Mammary epithelial cell (primary cell): ENCODE measurements around the gene FTHL17.

Experiments
- CTCF ChIP-seq, 2 donors: IDR thresholded peaks in 1 of 2; conservative IDR thresholded peaks in 1 of 2; 2 replicates each; pipeline ENCODE4 v1.5.1; 2011 to 2012; ENCODE audit warnings: inconsistent platforms in 2 of 2, low read length in 2 of 2, mild to moderate bottlenecking in 2 of 2, control low read depth in 1 of 2, low read depth in 1 of 2; ENCODE audit not compliant: insufficient read depth in 1 of 2; ENCODE audit errors: extremely low read depth in 1 of 2
- EZH2 ChIP-seq: IDR thresholded peaks from 2 replicates; pipeline ENCODE4 v1.6.1; 2012; ENCODE audit warnings: low read length, inconsistent platforms, borderline replicate concordance

- TF ChIP-seq CTCF (conservative IDR thresholded peaks at IDR 0.05 in 1 of 2, IDR thresholded peaks at IDR 0.05 in 1 of 2; ENCODE audit: extremely low read depth in 1 of 2, insufficient read depth in 1 of 2, low read depth in 1 of 2, low read length in 2 of 2) (no peak), EZH2 (no peak)
Measured at GRCh38 chrX:31070057-31070468, 1.8 kb downstream of the FTHL17 start.
